Stimulated activated CD8-positive, alpha-beta memory T cell treated with anti-CD3 and anti-CD28 coated beads, Interleukin-4, amount 100 ng/mL, for 4 hours (primary cell): ENCODE results near the gene GRK1.
"Not testable (repeated sequence)": the region's sequence is repeated elsewhere in the genome, so short reads cannot be mapped to it uniquely, and the experiment has no call there.

Experiments used
- DNase-seq, 2 donors: peaks; one replicate each; pipeline ENCODE4 v3.0.0-alpha.2; 2020; ENCODE audit warnings: low read depth in 2 of 2, low spot score in 1 of 2

The GRK1 gene

DNA sequence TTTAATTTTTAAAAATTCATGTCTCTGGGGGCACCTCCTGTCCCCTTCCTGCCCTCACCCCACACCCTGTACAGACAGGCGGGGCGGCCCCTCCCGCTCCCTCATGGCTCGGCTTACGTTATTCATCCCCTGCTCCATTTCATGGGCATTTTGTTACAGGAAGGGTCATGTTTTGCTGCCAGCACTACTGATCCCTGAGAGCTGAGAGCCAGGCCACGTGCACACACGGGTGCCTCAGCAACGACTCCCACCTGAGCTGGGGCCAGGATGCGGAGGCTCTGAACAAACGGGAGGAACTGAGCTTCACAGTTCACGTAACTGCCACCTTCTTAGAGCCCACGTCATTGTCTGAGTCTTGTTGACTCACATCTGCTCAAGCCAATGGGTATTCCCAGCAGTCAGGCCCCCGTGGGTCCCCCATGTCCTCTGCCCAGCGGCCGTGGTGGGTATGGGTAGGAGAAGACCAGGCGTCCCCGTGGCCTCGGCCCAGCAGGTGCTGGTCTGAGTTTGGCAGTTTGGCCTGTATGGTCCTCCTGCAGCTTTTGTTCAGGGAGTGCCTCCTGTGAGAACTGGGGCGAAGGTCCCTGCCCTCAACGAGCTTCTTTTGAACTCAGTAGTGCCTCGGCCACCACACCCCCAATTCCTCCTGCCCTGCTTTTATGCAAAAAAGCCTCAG lies 75.6 kb downstream of the GRK1 start:
- no peak for DNase-seq

DNA sequence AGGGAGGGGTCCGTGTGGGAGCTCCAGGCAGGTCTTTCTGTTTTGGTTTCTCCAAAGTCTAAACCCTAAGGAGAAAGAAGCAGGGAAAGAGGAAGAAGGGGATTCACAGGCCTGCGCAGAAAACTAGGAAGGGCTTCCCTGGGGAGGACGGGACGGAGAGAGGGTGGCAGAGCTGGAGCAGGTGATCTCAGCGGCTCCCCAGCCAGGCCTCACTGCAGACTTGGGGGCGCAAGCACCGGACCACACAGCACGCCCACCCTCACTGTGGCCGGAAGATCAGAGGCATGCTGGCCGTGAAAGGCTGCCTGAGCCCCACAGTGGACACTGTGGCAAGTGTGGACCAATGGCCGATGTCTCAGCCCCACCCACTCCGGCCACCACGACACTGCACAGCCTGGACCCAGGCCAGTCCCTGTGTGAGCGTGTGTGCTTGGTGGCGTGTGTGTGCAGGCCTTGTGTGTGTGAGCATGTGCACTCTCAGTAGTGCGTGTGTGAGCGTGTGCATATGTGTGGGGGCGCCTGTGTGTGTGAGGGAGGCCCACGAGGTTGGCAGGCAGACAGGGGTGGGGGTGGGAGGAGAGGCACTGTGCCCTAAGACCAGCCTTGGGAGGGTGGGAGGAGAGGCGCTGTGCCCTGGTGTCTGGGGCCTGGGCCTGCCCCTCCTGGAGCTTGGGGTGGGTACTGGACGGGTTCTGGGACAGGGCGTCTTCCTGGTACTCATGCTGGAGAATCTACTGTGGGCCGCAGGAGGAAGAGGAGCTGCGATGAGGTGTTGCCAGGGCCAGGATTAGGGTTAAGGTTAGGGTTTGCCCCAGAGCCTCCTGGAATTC lies 76.6 kb downstream of the GRK1 start:
- DNase-seq: no peak

DNA sequence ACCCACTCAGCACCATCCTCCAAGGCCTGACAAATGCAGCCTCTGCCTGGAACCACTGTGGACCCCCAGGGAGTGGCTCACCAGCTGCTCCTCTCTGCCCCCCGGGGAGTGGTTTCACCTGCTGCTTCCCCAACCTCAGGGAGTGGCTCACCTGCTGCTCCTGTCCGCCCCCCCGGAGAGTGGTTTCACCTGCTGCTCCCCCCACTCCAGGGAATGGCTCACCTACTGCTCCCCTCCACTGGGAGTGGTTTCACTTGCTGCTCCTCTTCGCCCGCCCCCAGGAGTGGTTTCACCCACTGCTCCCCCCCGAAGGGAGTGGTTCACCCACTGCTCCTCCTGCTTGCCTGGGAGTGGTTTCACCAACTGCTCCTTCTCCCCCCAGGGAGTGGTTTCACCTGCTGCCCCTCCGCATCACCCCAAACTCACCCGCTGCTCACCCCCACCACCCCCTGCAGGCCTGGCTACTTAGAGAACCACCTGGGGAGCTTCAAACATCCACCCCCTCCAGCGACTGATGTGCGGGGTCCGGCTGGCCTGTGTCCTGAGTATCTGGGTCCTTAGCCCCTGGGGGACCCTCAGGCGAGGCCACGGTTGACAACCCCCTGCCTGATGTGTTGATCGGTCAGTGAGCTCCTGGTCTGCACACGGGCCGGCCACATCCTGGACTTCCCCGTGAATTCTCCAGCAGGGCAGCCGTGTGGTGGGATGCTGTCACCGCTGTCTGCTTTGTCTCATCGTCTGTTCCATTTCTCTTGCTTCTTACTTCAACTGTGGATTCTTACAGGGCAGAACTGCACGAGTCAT lies 77.4 kb downstream of the GRK1 start:
- no peak for DNase-seq

DNA sequence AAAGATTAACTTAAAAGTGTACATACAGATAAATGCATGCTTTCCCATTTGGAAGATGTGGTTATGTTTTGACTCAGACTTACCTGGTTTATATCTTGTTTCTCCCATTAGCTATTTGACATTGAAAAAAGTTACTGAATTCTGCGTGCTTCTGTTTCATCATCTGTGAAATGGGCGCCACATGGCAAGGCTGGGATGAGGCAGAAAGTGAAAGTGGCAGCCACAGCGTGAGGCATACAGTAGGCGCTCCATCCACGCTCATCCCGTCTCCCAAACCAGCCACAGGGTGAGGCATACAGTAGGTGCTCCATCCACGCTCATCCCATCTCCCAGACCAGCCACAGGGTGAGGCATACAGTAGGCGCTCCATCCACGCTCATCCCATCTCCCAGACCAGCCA lies 78.0 kb downstream of the GRK1 start:
- no peak for DNase-seq

DNA sequence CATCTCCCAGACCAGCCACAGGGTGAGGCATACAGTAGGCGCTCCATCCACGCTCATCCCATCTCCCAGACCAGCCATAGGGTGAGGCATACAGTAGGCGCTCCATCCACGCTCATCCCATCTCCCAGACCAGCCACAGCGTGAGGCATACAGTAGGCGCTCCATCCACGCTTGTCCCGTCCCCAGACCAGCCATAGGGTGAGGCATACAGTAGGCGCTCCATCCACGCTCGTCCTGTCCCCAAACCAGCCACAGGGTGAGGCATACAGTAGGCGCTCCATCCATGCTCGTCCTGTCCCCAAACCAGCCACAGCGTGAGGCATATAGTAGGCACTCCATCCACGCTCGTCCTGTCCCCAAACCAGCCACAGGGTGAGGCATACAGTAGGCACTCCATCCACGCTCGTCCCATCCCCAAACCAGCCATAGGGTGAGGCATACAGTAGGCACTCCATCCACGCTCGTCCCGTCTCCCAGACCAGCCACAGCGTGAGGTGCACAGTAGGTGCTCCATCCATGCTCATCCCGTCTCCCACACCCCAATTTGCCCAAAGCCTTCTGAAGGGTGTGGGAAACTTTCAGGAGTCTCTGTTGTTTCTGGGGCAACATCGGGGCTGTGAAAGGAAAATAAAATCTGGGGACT lies 78.6 kb downstream of the GRK1 start:
- DNase-seq: not testable (repeated sequence)

DNA sequence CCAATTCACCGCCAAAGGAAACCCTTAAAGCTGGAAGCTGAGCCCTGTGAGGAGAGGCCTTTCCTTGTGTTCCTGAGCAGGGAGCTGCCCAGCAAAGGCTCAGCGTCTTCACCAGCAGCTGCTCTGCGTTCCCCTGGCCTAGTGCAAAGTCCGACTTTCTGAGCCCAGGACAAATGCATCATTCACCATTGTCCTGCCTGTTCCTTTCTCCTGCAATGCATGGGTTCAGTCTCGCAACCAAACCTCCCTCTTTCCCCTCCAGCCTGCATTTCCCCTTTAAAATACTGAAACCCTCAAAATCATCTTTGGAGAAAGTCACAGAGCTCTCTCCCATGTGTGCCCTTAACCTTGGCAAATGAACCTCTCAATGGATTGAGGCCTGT lies 79.1 kb downstream of the GRK1 start:
- no peak for DNase-seq

DNA sequence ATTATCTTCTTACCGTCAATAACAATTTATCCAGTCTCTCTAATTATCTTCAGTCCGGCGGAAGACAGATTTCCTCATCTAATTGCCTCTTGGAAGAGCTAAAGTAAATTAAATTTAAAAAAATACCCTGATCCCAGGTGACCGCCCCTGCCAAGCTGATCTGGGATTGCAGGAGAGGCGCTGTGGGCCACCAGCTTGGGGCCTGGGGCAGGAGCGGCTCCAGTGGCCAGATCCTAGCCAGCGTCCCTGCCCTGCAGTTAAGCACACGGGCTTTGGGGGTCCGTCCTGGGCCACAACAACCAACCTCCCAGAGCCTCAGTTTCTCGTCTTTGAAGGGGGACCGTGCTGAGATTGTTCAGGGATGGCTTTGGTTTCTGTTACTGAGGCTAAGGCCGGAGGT lies 79.7 kb downstream of the GRK1 start:
- no peak for DNase-seq

DNA sequence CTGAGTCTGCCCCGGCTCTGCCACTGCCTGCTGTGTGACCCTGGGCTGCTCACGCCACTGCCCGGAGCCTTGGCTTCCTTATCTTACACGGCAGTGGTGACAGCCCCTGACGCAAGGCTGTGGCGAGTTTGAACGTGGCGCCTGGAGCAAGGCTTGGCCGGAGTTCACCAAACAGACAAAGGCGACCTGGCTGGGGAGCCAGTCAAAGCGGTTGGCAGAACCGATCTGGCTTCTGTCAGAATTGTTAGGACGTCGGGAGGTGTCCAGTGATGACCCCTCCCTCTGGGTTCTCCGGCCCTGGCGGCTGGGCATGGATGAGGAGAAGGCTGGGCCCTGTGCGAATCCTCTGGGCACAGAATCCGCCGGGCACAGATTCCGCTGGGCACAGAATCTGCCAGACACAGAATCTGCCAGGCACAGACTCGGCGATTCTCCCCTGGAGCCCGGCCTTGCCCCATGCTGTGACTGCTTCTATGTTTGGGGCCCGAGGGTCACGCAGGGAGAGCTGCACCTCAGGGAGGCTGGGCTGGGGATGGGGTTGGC lies 80.3 kb downstream of the GRK1 start:
- DNase-seq: no peak

DNA sequence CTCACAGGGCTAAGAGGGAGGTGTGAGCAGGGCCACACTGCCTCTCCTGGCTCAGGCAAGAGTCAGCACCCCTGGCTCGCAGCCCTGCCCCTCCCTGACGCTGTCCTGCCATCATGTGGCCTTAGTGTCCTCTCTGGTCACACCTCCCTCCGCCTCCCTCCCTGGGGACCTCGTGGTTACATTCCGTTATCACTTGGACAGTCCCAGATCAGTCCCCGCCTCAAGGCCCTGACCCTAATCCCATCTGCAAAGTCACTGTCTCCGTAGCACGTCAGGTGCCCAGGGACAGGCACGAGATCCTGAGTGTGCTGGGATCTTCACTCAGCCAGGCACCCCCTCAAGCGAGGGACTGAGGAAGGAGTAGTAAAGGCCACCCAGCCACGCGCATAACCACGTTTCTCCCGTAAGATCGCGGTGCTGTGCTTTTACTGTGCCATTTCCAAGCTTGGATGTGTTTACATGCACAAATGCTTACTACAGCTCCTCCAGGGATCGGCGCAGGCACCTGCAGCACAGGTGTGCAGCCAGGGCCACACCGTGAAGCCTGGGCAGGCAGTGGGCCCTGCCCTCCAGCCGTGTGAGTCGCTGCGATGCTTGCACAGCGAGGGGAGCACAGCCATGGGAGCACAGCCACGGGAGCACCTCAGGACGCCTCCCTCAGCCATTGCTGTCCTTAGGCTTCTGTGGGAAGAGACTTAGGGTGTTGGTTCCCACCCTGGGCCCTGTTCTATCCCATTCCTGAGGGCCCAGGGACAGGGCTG lies 81.3 kb downstream of the GRK1 start:
- DNase-seq: no peak

DNA sequence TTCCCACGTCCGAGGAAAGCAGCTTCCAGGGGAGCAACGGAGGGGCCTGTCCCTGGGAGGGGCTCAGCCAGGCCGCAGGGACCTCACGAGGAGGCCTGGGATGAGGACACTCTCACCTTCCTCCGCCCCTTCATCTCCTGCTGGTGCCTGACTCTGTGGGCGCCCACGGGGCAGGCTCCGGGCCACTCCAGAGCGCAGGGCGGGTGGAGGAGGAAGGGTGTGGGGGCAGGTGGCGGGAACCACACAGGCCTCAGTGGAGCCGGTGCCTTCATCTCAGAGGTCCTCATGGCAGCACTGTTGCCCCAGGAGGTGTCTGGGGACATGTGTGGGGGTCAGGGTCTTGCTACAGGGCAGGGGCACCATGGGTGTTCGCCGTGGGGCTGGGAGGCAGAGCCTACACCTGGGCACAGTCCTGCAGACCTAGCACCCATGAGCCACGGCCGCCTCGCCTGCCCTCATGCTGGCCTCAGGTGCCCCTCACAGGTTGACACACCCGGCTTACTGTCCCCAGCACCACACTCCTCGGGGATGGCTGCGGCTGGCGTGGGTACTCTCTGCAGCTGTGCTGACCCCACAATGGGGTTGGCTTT lies 81.9 kb downstream of the GRK1 start:
- no peak for DNase-seq

DNA sequence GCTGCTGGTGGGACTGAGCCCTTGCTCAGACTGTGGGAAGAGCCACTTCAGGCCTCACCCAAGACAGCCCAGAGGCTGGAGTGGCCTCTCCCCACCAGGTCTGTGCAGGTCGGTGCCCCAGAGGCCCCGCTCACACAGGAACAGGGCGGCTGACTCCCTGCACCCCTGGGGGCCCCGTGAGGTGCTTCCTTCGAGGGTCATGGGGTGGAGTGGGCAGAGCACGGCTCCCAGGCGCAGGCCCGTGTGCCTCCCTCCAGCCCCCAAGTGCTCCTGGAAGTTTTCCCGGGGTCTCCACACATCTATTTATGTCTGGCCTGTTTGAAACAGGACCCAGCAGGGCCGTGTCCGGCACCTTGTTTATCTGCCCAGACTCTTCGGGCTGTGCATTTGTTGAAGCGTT lies 82.5 kb downstream of the GRK1 start:
- DNase-seq: no peak

DNA sequence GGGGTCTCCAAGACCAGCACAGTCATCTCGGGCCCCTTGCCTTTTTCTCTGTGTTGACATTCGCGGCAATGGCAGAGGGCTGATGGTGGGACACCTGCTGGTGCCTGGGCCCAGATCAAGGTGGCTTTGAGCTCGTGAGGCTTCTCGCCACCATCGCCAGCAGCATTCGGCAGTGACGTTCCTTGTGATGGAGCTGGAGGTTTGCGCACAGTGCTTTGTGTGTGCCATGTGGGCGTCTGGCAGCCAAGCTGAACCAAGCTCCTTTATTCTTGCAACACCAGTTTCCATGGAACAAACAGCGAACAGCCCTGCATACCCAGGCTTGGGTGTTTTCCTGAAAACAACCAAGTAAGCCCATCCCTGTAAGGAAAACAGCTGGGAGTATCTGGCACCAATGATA lies 82.9 kb downstream of the GRK1 start:
- no peak for DNase-seq

DNA sequence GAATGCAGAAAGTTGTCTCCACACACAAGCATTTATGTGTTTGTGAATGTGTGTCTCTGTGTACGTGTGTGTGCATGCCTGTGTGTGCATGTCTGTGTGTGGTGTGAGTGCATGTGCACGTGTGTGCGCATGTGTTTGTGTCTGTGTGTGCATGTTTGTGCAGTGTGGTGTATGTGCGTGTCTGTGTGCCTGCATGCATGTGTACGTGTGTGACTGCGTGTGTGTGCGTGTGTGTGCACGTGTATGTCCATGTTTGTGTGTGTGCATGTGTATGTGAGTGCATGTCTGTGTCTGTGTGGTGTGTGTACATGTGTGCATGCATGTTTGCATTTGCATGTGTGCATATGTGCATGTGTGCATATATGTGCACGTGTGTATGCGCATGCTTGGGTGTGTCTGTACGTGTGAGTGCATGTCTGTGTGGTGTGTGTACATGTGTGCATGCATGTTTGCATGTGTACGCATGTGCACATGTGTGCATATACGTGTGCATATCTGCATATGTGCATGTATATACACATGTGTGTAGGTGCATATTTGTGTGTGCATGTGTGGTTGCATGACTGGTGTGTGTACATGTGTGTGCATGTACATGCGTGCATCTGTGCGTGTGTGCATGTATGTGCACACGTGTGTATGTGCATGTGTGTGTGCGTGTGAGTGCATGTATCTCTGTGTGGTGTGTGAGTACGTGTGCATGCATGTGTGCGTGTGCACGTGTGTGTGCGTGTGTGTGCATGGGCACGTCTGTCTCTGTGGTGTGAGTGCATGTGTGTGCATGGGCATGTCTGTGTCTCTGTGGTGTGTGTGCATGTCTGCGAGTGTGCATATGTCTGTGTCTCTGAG lies 83.8 kb downstream of the GRK1 start:
- no peak for DNase-seq

DNA sequence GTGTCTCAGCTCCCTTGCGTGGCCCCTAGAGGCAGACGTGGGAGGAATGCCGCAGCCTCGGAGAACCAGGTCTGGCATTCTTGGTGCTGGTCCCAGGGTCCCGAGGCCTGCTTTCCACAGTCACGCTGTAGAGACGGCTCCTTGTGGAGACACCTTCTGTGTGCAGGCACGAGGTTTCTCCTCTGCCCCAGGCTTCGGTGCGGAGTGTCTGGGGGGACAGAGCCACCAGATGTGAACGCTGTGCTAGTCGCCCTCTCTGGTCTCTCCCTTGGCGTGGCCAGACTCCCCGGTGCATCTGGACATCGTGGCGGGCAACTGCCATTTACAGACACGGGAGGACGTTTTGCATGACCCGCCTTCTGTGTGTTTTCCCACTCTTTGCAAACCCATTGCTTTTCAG lies 84.5 kb downstream of the GRK1 start:
- no peak for DNase-seq

DNA sequence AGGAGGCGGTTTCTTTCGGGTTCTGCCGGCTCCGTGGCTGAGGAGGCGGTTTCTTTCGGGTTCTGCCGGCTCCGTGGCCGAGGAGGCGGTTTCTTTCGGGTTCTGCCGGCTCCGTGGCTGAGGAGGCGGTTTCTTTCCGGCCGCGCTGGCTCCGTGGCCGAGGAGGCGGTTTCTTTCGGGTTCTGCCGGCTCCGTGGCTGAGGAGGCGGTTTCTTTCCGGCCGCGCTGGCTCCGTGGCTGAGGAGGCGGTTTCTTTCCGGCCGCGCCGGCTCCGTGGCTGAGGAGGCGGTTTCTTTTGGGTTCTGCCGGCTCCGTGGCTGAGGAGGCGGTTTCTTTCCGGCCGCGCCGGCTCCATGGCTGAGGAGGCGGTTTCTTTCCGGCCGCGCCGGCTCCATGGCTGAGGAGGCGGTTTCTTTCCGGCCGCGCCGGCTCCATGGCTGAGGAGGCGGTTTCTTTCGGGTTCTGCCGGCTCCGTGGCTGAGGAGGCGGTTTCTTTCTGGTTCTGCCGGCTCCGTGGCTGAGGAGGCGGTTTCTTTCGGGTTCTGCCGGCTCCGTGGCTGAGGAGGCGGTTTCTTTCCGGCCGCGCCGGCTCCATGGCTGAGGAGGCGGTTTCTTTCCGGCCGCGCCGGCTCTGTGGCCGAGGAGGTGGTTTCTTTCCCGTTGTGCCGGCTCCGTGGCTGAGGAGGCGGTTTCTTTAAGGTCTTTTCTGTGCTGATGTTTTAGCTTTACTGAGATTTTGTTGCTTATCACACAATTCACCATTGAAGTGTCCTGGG lies 85.4 kb downstream of the GRK1 start:
- DNase-seq: not testable (repeated sequence)

DNA sequence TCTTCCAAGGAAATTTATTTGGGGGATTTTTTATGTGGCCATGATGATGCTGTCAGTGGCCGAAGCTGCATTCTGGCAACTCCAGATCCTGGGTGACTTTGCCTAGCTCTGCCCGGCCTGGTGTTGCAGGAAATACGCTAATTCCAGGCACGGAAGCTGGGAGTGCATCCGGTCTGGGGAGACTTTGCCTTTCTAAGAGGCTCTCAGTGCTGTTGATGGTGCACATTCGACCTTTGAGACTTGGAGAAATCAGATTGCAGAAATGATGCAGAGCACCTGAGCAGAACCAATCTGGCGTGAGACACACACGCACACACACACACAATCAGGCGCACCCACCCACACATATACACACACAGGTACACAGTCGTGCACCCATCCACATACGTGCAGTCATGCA lies 86.2 kb downstream of the GRK1 start:
- DNase-seq: no peak

DNA sequence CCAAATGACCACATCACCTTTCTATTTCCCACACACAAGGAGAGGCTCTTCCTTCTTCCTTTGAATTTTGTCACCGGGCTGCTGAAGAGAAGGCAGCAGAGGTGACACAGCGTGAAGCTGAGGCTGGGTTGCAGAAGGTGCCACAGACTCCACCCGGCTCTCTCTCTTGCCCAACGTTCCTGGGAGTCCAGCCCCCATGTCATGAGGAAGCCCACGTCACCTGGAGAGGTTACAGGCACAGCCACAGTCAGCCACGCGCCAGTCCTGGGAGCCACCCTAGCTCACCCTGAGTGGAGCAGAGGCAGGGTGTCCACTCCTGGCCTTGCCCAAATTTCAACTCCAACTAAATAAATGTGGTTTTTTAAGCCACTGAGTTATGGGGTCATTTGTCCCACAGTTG lies 87.2 kb downstream of the GRK1 start:
- no peak for DNase-seq

DNA sequence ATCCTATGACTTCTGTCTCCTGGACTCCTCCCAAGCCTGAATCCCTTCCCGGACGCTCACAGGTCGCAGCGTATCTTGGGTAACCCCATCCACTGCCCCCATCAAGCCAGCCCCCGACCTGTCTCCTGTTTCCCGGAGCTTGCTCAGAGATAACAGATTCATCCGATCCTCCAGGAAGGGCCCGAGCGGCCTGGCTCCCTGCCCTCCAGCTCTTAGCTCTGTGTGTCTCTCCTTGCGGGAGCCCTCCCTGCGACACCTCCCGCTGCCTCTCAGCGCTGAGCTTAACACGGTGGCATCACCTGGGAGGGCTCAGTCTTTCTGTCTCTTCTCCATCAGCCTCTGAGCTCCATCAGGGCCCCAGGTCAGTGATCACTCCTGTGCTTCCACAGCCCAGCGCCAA lies 87.7 kb downstream of the GRK1 start:
- no peak for DNase-seq
